ENCODE results near the gene DACH1.

DNA sequence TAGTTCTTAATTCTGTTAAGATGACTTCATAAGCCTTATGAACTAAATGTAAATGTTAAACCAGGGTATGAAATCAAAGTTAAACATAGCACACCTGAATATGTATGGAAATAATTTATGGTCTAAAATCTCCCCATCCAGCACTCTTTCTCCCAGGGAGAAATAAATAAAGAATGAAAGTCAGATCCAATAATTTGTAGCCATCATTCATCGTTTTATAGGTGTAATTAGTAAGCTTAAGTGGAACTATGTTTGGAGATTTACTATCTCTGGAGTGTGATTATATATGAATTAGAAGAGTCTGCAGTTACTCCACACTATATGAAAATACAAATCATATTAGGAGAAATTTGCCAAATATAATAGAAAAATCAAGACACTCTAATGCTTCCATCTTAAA lies 405.1 kb downstream of the DACH1 start:
- TF ChIP-seq, protein P1, sequence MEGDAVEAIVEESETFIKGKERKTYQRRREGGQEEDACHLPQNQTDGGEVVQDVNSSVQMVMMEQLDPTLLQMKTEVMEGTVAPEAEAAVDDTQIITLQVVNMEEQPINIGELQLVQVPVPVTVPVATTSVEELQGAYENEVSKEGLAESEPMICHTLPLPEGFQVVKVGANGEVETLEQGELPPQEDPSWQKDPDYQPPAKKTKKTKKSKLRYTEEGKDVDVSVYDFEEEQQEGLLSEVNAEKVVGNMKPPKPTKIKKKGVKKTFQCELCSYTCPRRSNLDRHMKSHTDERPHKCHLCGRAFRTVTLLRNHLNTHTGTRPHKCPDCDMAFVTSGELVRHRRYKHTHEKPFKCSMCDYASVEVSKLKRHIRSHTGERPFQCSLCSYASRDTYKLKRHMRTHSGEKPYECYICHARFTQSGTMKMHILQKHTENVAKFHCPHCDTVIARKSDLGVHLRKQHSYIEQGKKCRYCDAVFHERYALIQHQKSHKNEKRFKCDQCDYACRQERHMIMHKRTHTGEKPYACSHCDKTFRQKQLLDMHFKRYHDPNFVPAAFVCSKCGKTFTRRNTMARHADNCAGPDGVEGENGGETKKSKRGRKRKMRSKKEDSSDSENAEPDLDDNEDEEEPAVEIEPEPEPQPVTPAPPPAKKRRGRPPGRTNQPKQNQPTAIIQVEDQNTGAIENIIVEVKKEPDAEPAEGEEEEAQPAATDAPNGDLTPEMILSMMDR (conservative IDR thresholded peaks at IDR 0.05; ENCODE audit: low read length), result no peak
- no peak for TF ChIP-seq EZH2phosphoT487 (IDR thresholded peaks at IDR 0.05; ENCODE audit: borderline replicate concordance, low read depth, low read length)

All from OCI-LY7 (cell line).